Activated CD4-positive, alpha-beta T cell treated with anti-CD3 and anti-CD28 coated beads, Interleukin-2, amount 50 U/mL, for 1 hour (primary cell): ENCODE data around the gene SNX5.

ENCODE experiments used
- DNase-seq: peaks from one replicate; pipeline ENCODE4 v3.0.0-alpha.2; 2020

SNX5 gene

GRCh38 chr20:17959257-17959627, 9.4 kb downstream of the SNX5 start:
- DNase-seq: no peak

- no peak for DNase-seq
Measured at GRCh38 chr20:17958373-17959256, 10.0 kb downstream of the SNX5 start.

GRCh38 chr20:17957505-17958363, 10.9 kb downstream of the SNX5 start:
- no peak for DNase-seq

GRCh38 chr20:17956099-17956685, 12.4 kb downstream of the SNX5 start:
- DNase-seq: no peak

GRCh38 chr20:17955302-17955701, 13.3 kb downstream of the SNX5 start:
- DNase-seq: no peak

GRCh38 chr20:17953935-17954334, 14.7 kb downstream of the SNX5 start:
- DNase-seq: no peak

- DNase-seq: no peak
Measured at GRCh38 chr20:17952692-17953684, 15.6 kb downstream of the SNX5 start.

- no peak for DNase-seq
Measured at GRCh38 chr20:17951323-17951722, 17.3 kb downstream of the SNX5 start.

- no peak for DNase-seq
Measured at GRCh38 chr20:17950670-17951069, 17.9 kb downstream of the SNX5 start.

- DNase-seq: no peak
Measured at GRCh38 chr20:17949899-17950298, 18.7 kb downstream of the SNX5 start.

GRCh38 chr20:17948442-17948841, 20.2 kb downstream of the SNX5 start:
- DNase-seq: no peak

GRCh38 chr20:17947474-17947815, 21.1 kb downstream of the SNX5 start:
- DNase-seq: no peak

- DNase-seq: no peak
Measured at GRCh38 chr20:17946572-17947473, 21.8 kb downstream of the SNX5 start.

GRCh38 chr20:17946040-17946439, 22.6 kb downstream of the SNX5 start:
- DNase-seq: no peak

GRCh38 chr20:17944854-17945474, 23.6 kb downstream of the SNX5 start:
- DNase-seq: no peak

GRCh38 chr20:17943343-17943742, 25.3 kb downstream of the SNX5 start:
- DNase-seq: no peak

- no peak for DNase-seq
Measured at GRCh38 chr20:17941826-17942196, 26.8 kb downstream of the SNX5 start.

- DNase-seq: no peak
Measured at GRCh38 chr20:17941087-17941825, 27.3 kb downstream of the SNX5 start.

GRCh38 chr20:17940224-17940971, 28.2 kb downstream of the SNX5 start:
- no peak for DNase-seq
